Mucosa of rectum (tissue), 2 donors: ENCODE measurements around the gene UBFD1.
"Not testable (repeated sequence)": the region's sequence is repeated elsewhere in the genome, so short reads cannot be mapped to it uniquely, and the experiment has no call there.

Experiments
- H3K27ac ChIP-seq, 2 donors: one replicate each; pipeline ENCODE4 v1.7.0; 2013; ENCODE audit warnings: inconsistent platforms in 2 of 2, low read depth in 2 of 2, low read length in 2 of 2
- H3K27me3 ChIP-seq, 2 donors: one replicate each; pipeline ENCODE4 v1.7.0; 2013; ENCODE audit warnings: low read length in 2 of 2; ENCODE audit not compliant: control insufficient read depth in 2 of 2, insufficient read depth in 2 of 2
- H3K36me3 ChIP-seq, 2 donors: one replicate each; pipeline ENCODE4 v1.7.0; 2013; ENCODE audit warnings: low read length in 2 of 2; ENCODE audit not compliant: control insufficient read depth in 2 of 2, insufficient read depth in 2 of 2
- H3K4me1 ChIP-seq, 2 donors: one replicate each; pipeline ENCODE4 v1.7.0; 2013; ENCODE audit warnings: low read length in 2 of 2, mild to moderate bottlenecking in 1 of 2; ENCODE audit not compliant: control insufficient read depth in 2 of 2, insufficient read depth in 2 of 2
- H3K4me3 ChIP-seq, 2 donors: one replicate each; pipeline ENCODE4 v1.7.0; 2013; ENCODE audit warnings: low read length in 2 of 2
- H3K9ac ChIP-seq, 2 donors: one replicate each; pipeline ENCODE4 v1.7.0; 2013; ENCODE audit warnings: low read length in 2 of 2, low read depth in 1 of 2, mild to moderate bottlenecking in 1 of 2
- H3K9me3 ChIP-seq, 2 donors: one replicate each; pipeline ENCODE4 v1.7.0; 2013; ENCODE audit warnings: low read length in 2 of 2; ENCODE audit not compliant: control insufficient read depth in 2 of 2
- donor health status: healthy.
- donor health status: Normal muscosa, but diverticular disease.

Gene UBFD1, protein sequence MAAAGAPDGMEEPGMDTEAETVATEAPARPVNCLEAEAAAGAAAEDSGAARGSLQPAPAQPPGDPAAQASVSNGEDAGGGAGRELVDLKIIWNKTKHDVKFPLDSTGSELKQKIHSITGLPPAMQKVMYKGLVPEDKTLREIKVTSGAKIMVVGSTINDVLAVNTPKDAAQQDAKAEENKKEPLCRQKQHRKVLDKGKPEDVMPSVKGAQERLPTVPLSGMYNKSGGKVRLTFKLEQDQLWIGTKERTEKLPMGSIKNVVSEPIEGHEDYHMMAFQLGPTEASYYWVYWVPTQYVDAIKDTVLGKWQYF

DNA sequence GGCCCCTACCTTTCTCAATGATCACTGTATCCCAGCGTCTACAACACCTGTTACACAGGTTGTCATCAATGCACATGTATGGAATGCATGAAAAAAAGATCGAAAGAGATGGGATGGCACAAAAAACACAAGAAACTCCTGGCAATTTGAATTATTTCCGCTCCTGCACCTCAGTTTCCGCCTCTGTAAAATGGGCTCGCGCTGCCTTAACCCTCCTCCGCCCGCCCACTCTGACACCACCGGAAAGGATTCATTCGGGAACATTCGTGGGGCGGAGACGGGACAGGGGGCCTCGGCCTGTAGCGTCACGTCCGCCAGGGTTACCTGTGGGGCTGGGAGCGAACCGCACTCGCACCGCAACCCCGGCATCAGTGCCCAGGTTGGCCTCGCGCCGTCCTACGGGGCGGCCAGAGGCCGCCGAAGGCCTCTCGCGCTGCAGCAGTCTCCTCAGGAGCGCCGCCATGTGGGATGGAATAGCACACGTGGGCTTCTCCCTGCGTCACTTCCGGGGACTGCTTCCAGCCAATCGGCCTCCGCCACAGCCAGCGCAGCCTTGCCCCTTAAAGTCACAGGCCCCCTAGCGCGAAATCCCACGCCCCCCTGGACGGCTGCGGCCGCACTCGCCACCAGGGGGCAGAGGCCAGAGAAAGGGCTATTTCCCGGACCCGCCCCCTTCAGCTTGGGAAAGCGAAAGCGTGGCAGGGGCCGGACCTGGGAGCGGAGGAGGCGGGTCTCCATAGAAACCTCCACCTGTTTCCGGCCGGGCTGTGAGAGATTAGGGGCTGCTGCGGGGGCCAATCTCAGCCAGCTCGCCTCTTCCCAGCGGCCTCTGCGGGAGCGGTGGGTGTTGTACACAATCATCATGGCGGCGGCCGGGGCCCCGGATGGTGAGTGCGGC, at the start of gene UBFD1, which contains the start of gene EARS2:
TSS of gene UBFD1 (plus strand) at position 847 of the 898 bp plus-strand sequence. CDS start at position 863, 16 bp downstream.
TSS of gene EARS2 (minus strand) at position 470 of the 898 bp plus-strand sequence. CDS start at position 463, 7 bp downstream.
- no peaks in the 10 kb centered on the region for H3K9me3 ChIP-seq
- peak within 1 kb of the TSS; percentile 72 to 75 for H3K9ac ChIP-seq
- peaks cover 6 to 8% of the 10 kb centered on the region in 2 donors for H3K4me1 ChIP-seq
- H3K27ac ChIP-seq = peak within 1 kb of the TSS; percentile 83 to 86
- peaks cover 16 to 31% of the 10 kb centered on the region in 2 donors for H3K36me3 ChIP-seq
- H3K27me3 ChIP-seq = no peaks in the 10 kb centered on the region
- peak within 1 kb of the TSS; percentile 75 to 81 for H3K4me3 ChIP-seq

DNA sequence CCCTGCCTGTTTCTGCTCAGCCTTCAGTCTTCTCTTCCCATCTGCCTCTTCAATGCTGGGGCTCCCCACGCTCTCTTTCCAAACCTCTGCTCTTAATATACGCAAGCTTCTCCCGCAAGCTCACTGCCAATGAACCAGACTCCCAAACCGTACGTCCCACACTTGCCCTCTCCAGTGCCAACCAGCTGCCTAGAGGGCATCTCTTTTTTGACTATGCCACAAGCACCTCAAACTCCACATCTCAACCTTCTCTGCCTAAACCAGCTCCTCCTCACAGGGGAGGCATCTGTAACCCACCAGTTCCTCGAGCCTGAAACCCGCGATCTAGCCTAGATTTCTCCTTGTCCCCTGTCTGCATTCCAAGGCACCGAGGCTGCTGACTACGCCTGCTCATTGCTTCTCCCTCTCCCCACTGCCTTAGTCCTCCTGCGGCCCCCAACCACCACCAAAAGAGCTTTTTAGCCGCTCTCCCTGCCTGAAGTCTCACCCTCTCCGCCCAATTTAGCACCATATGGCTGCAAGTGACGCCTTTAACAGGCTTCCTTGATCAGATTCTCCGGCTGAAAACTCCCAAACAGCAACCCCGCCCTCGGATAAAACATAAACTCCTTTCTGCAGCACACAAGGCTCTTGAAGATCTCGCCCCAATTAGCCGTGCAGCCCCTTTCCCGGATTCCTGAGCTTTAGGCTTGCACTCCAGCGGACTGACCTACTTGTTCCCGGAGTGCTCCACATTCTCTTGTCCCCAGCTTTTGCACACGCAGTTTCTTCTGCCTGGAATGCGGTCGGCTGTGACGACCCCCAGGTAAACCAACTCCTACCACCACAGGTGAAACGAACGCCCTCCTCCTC, 48.7 kb upstream of the UBFD1 start:
- Histone ChIP-seq H3K27me3 (no peaks in the 10 kb centered on the region), H3K9me3 (no peaks in the 10 kb centered on the region), H3K4me3 (peak overlapping the region; percentile 59 to 80), H3K27ac (peak overlapping the region in 1 of 2 donors; percentile 9), H3K36me3 (peaks cover 0 to 3% of the 10 kb centered on the region in 2 donors), H3K9ac (peak overlapping the region; percentile 63 to 78), H3K4me1 (peaks cover 16 to 20% of the 10 kb centered on the region in 2 donors)

DNA sequence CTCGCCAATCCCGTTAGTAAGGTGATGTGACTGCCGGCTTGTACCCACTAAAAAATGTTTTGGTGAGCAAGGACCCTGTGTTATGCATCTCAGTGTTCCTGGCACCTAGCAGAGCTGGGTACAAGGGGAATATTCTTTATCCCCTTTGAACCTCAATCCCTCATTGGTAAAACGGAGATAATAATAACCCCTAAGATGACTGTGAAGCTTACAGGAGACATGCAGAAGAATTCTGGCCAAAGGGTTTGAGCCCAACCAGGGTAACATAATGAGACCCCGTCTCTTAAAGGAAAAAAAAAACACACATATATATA, 48.1 kb upstream of the UBFD1 start:
- Histone ChIP-seq H3K27me3 (no peaks in the 10 kb centered on the region), H3K4me1 (peaks cover 16 to 20% of the 10 kb centered on the region in 2 donors), H3K36me3 (peaks cover 0 to 3% of the 10 kb centered on the region in 2 donors), H3K4me3 (peak overlapping the region; percentile 59 to 80), H3K9ac (peak overlapping the region; percentile 63 to 78), H3K27ac (peak overlapping the region in 1 of 2 donors; percentile 3), H3K9me3 (no peaks in the 10 kb centered on the region)

DNA sequence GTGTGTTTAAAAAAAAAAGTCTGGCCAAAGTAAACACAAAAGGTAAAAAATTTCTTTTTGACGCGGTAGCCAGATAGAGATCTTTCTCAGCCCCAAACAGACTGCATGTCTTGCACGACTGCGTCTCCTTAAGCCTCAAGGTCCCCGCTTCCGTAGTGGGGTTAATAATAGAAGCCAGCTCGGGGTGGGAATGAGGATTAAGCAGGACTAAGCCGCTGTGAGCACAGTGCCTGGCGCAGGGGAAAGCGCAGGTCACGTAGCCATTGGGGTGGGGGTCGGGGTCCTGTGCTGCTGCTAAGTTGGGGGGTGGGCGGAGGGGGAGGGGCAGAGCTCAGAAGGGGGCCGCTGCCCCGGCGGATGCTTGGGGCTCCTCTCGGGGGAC, 47.8 kb upstream of the UBFD1 start:
- Histone ChIP-seq H3K27ac (peak overlapping the region; percentile 63 to 75), H3K36me3 (peaks cover 0 to 4% of the 10 kb centered on the region in 2 donors), H3K9ac (peak overlapping the region; percentile 63 to 78), H3K4me1 (peaks cover 14 to 17% of the 10 kb centered on the region in 2 donors), H3K9me3 (no peaks in the 10 kb centered on the region), H3K27me3 (no peaks in the 10 kb centered on the region), H3K4me3 (peak overlapping the region; percentile 80 to 84)

DNA sequence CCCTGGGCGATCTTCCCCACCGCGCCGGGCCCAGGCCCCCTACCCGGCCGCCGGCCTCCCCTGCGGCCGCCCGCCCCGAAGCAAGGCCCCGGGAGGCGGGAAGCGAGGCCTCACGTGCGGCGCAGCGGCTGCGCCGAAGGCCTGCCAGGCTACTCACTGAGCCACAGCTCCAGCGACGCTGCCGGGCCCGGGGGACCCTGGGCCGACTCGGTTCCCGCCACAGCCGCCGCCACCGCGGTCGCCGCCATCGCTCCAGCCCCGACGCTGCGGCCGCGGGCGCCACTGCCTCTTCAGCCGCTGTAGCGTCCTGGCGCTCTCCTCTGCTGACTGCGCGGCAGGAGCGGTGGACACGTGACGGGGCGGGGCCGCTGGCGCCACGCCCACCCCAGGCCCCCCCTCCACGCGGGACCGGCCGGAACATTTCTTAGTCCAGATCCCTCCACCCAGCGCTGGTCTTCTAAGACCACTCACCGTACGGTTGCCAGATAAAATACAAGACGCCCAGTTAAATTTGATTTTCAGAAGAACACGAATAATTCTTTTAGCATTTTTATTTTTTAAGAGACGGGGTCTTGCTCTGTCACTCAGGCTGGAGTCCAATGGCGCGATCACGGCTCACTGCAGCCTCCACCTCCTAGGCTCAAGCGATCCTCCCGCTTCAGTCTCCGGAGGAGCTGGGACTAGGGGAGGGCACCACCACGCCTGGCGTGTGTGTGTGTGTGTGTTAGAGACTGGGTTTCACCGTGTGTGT, 47.2 kb upstream of the UBFD1 start, which contains the start of gene GGA2:
TSS of gene GGA2 (minus strand) at position 331 of the 751 bp plus-strand sequence. CDS start at position 248, 83 bp downstream.
- Histone ChIP-seq H3K9ac (peak within 1 kb of the TSS; percentile 63 to 78), H3K27me3 (no peaks in the 10 kb centered on the region), H3K36me3 (peaks cover 0 to 5% of the 10 kb centered on the region in 2 donors), H3K9me3 (no peaks in the 10 kb centered on the region), H3K27ac (peak within 1 kb of the TSS; percentile 63 to 75), H3K4me3 (peak within 1 kb of the TSS; percentile 80 to 84), H3K4me1 (peaks cover 14 to 16% of the 10 kb centered on the region in 2 donors)

DNA sequence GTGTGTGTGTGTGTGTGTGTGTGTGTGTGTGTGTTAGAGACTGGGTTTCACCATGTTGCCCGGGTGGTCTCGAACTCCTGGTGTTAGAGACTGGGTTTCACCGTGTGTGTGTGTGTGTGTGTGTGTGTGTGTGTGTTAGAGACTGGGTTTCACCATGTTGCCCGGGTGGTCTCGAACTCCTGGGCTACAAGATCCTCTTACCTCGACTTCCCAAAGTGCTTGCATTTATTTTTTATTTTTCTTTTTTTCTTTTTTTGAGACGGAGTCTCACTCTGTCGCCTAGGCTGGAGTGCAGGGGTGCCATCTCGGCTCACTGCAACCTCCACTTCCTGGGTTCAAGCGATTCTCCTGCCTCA, 46.6 kb upstream of the UBFD1 start:
- not testable (repeated sequence) for H3K36me3 ChIP-seq, H3K9me3 ChIP-seq, H3K27me3 ChIP-seq
- peaks cover 14 to 15% of the 10 kb centered on the region in 2 donors for H3K4me1 ChIP-seq
- H3K4me3 ChIP-seq = peak overlapping the region; percentile 80 to 84
- peak overlapping the region in 1 of 2 donors; percentile 78 for H3K9ac ChIP-seq
- H3K27ac ChIP-seq = peak overlapping the region in 1 of 2 donors; percentile 75

DNA sequence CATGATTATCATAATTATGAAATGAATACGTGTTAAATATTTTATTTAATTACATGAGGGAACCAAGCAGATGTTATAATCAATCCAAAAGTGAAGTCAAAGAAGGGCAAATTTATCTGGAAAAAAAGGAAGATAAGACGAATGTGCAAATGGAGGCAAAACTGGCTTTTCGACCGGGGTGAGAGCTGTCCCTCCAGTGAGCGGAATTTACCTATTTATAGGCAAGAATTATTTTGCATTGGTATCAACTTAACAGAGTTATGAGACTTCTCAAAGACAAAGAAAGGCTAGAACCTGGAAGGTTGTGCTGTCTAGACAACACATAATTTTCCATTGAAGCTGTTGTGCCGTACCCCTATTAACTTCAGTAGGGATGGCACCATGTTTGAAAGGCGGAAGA, 45.8 kb upstream of the UBFD1 start:
- H3K27ac ChIP-seq = no peak overlapping the region
- peaks cover 0 to 3% of the 10 kb centered on the region in 2 donors for H3K36me3 ChIP-seq
- no peak overlapping the region for H3K4me3 ChIP-seq
- no peak overlapping the region for H3K9ac ChIP-seq
- H3K9me3 ChIP-seq = no peaks in the 10 kb centered on the region
- peaks cover 8 to 14% of the 10 kb centered on the region in 2 donors for H3K4me1 ChIP-seq
- H3K27me3 ChIP-seq = no peaks in the 10 kb centered on the region

DNA sequence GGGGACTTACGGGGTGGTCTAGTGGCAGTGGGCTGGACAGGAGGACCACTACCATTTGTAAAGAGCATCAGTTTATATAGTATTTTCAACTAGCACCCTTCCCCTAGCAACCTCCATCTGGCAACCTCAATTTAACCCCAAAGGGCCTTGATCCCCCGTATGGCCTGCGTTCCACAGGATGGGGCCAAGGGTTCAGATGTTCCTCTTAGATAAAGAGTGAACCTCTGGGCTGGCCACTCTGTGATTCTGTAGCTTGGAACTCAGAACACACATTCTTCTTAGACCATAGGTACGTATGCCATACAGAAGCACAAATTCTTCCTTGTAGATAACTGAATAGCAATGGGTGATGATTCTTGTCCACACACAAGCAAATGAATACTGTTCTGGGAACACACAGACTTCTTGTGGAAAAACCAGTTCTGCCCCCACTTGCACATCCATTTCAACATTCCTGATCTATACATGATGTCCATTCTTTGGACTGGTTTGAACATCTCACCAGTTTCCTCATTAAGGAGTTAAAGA, 45.3 kb upstream of the UBFD1 start:
- Histone ChIP-seq H3K27me3 (no peaks in the 10 kb centered on the region), H3K9ac (no peak overlapping the region), H3K4me3 (no peak overlapping the region), H3K9me3 (no peaks in the 10 kb centered on the region), H3K27ac (no peak overlapping the region), H3K4me1 (peaks cover 5 to 14% of the 10 kb centered on the region in 2 donors), H3K36me3 (peaks cover 0 to 3% of the 10 kb centered on the region in 2 donors)
